ENCODE results near the gene ACR. TPM values are rescaled to one million over a fixed set of nuclear protein-coding genes. Genes with fewer than 3 reads are reported as not detected.

ACR gene
- total RNA-seq, 6 experiments from 2014 or later, result 0.34 to 0.84 (median 0.55) TPM; not detected in 1

- 67% methylated on average over 10 of the region's 13 CpGs for WGBS (ENCODE audit: insufficient coverage, low coverage, low lambda C conversion rate, missing lambda C conversion rate)
- TF ChIP-seq CTCF (IDR thresholded peaks at IDR 0.05), result no peak
- TF ChIP-seq POLR2A (IDR thresholded peaks at IDR 0.05), result no peak
- intact Hi-C loops (cut with DNase I), result no loop called here
- no peaks in the 10 kb centered on the region for H3K9me3 ChIP-seq
- no peaks in the 10 kb centered on the region for H3K27me3 ChIP-seq
- no peak overlapping the region for H3K4me3 ChIP-seq
- H3K27ac ChIP-seq, result no peak overlapping the region
- ATAC-seq (no peak), DNase-seq (peak in 2 of 3 donors; percentile 16 to 17)
- no peaks in the 10 kb centered on the region for H3K36me3 ChIP-seq
- H3K4me1 ChIP-seq, result peaks cover 0 to 5% (median 0%) of the 10 kb centered on the region in 4 donors
Observed at GRCh38 chr22:50713008-50713385, 25.0 kb upstream of the ACR start.

- Histone ChIP-seq H3K4me1 (peaks cover 0 to 5% (median 0%) of the 10 kb centered on the region in 4 donors), H3K4me3 (no peak overlapping the region), H3K9me3 (no peaks in the 10 kb centered on the region), H3K27me3 (no peaks in the 10 kb centered on the region), H3K27ac (no peak overlapping the region), H3K36me3 (no peaks in the 10 kb centered on the region)
- TF ChIP-seq POLR2A (IDR thresholded peaks at IDR 0.05) (no peak), CTCF (IDR thresholded peaks at IDR 0.05) (no peak)
- peak; percentile 9 to 57 (median 46) for ATAC-seq
- peak in 1 of 3 donors; percentile 8 for DNase-seq
- WGBS (ENCODE audit: insufficient coverage, low coverage, low lambda C conversion rate, missing lambda C conversion rate), result 80% methylated on average over 2 of the region's 5 CpGs
- intact Hi-C loops (cut with DNase I), result no loop called here
Observed at GRCh38 chr22:50713571-50714056, 24.4 kb upstream of the ACR start.

GRCh38 chr22:50714150-50714549 is 23.9 kb upstream of the ACR start:
- Histone ChIP-seq H3K36me3 (no peaks in the 10 kb centered on the region), H3K27ac (no peak overlapping the region)
- peak in 2 of 3 donors; percentile 14 to 50 for DNase-seq

GRCh38 chr22:50714631-50715179 is 23.3 kb upstream of the ACR start:
- Histone ChIP-seq H3K9me3 (no peaks in the 10 kb centered on the region), H3K36me3 (no peaks in the 10 kb centered on the region), H3K27me3 (no peaks in the 10 kb centered on the region), H3K27ac (no peak overlapping the region), H3K4me3 (no peak overlapping the region), H3K4me1 (no peaks in the 10 kb centered on the region)
- TF ChIP-seq POLR2A (IDR thresholded peaks at IDR 0.05), result no peak
- TF ChIP-seq CTCF (IDR thresholded peaks at IDR 0.05), result no peak
- intact Hi-C loops (cut with DNase I), result no loop called here
- ATAC-seq (no peak), DNase-seq (peak in 2 of 3 donors; percentile 21 to 48)
- 38% methylated on average over 1 of the region's 22 CpGs for WGBS (ENCODE audit: insufficient coverage, low coverage, low lambda C conversion rate, missing lambda C conversion rate)

More at GRCh38 chr22:50714150-50714549, 23.9 kb upstream of the ACR start:
- WGBS (ENCODE audit: insufficient coverage, low coverage, low lambda C conversion rate, missing lambda C conversion rate), result 72% methylated on average over 4 of the region's 7 CpGs
- Histone ChIP-seq H3K27me3 (no peaks in the 10 kb centered on the region), H3K4me3 (no peak overlapping the region), H3K9me3 (no peaks in the 10 kb centered on the region), H3K4me1 (peaks cover 0 to 2% (median 0%) of the 10 kb centered on the region in 4 donors)
- ATAC-seq, result no peak
- intact Hi-C loops (cut with DNase I), result no loop called here
- TF ChIP-seq POLR2A (IDR thresholded peaks at IDR 0.05) (no peak), CTCF (IDR thresholded peaks at IDR 0.05) (no peak)

All from right lobe of liver (tissue), 6 donors.